NT2/D1 (cell line): ENCODE measurements around the gene AIF1L.

Source experiments
- SUZ12 ChIP-seq: IDR thresholded peaks from 2 replicates; pipeline ENCODE4 v1.6.1; 2011; ENCODE audit not compliant: insufficient read length, insufficient read depth; ENCODE audit errors: extremely low read depth
- ZNF274 ChIP-seq: IDR thresholded peaks from 2 replicates; pipeline ENCODE4 v1.6.1; 2011; ENCODE audit warnings: mild to moderate bottlenecking, low read depth, low read length

GRCh38 chr9:131144201-131144600, 47.9 kb downstream of the AIF1L start:
- TF ChIP-seq ZNF274 (no peak), SUZ12 (no peak)
